NCI-H2227 treated with DMSO at 0.1 percent for 48 hours (cell line): ENCODE data around the gene TAAR5.
"Not testable (repeated sequence)": the region's sequence is repeated elsewhere in the genome, so short reads cannot be mapped to it uniquely, and the experiment has no call there.

ENCODE experiments used
- DNase-seq: peaks from one replicate; lab custom pipeline; 2025; lab: John Stamatoyannopoulos, UW

The TAAR5 gene

GRCh38 chr6:132570221-132570777 is 19.2 kb downstream of the TAAR5 start, which contains the start of gene TAAR6:
TAAR6 (plus strand) TSS chr6:132570322; CDS start chr6:132570322, 0 bp downstream.
- DNase-seq, result no peak

- DNase-seq, result no peak
These were observed 20.4 kb downstream of the TAAR5 start for GRCh38 chr6:132569170-132569569.

- no peak for DNase-seq
These were observed 20.9 kb downstream of the TAAR5 start for GRCh38 chr6:132568611-132569010.

- no peak for DNase-seq
These were observed 22.0 kb downstream of the TAAR5 start for GRCh38 chr6:132567566-132567965.

GRCh38 chr6:132566404-132566803 is 23.1 kb downstream of the TAAR5 start:
- no peak for DNase-seq

- not testable (repeated sequence) for DNase-seq
These were observed 29.5 kb downstream of the TAAR5 start for GRCh38 chr6:132560087-132560486.

- no peak for DNase-seq
These were observed 37.2 kb downstream of the TAAR5 start, which contains the start of gene TAAR8 for GRCh38 chr6:132552372-132552771. TAAR8 (plus strand) TSS chr6:132552672; CDS start chr6:132552693, 21 bp downstream.

GRCh38 chr6:132551214-132551613 is 38.3 kb downstream of the TAAR5 start:
- DNase-seq, result no peak

GRCh38 chr6:132548746-132549463 is 40.6 kb downstream of the TAAR5 start:
- no peak for DNase-seq

- DNase-seq, result no peak
These were observed 44.7 kb downstream of the TAAR5 start for GRCh38 chr6:132544826-132545225.
